Stomach (tissue), 8 donors: ENCODE data around the gene MS4A15. TPM values are rescaled to one million over a fixed set of nuclear protein-coding genes. Genes with fewer than 3 reads are reported as not detected.

Experiments used
- polyA plus RNA-seq, 3 donors: library from polyadenylated mRNA; stranded (reverse); fragments of 200-250 nt; gene quantifications; one replicate each; pipeline ENCODE4 v1.2.3, GENCODE V29; 2013
- total RNA-seq, 5 donors: library from RNA; depleted of rRNA; stranded (reverse); fragments of >200 nt; gene quantifications; one replicate each; pipeline versions ENCODE4 v1.1.0 to v1.2.3, GENCODE V29; 2014 to 2016
- donor health status: healthy with polysubstance abuse.
- donor health status: Bipolar disorder and iron deficiency.
- donor health status: healthy.

The MS4A15 gene
- total and polyA plus RNA-seq, 8 donors, result not detected

Other genes with a start within 250 kb of the MS4A15 start
- gene MS4A13, start 241.5 kb upstream of the MS4A15 start, total RNA-seq, result not detected
- not detected for gene MS4A13, start 241.5 kb upstream of the MS4A15 start, polyA plus RNA-seq
- gene MS4A8, start 57.3 kb upstream of the MS4A15 start, total RNA-seq, result 1 to 10 TPM in 4 of 5 donors, not detected in 1; 2.6 to 8.9 (median 7.5) TPM
- gene MS4A8, start 57.3 kb upstream of the MS4A15 start, polyA plus RNA-seq, result 1 to 10 TPM; 2.3 to 5.7 (median 3.7) TPM
- not detected for gene MS4A18, start 32.1 kb upstream of the MS4A15 start, total RNA-seq
- gene MS4A18, start 32.1 kb upstream of the MS4A15 start, polyA plus RNA-seq, result under 1 TPM in 1 of 3 donors, not detected in 2; 0.19 TPM
- gene MS4A10, start 28.5 kb downstream of the MS4A15 start, total RNA-seq, result under 1 TPM in 1 of 5 donors, not detected in 4; 0.18 TPM
- gene MS4A10, start 28.5 kb downstream of the MS4A15 start, polyA plus RNA-seq, result not detected
- 10 to 100 TPM in 3 of 5 donors, 1 to 10 TPM in 2; 7.0 to 37.9 (median 12.9) TPM for gene CCDC86, start 85.2 kb downstream of the MS4A15 start, total RNA-seq
- gene CCDC86, start 85.2 kb downstream of the MS4A15 start, polyA plus RNA-seq, result 10 to 100 TPM; 15.2 to 18.6 (median 17.1) TPM
- 10 to 100 TPM in 3 of 5 donors, not detected in 2; 11.9 to 67.8 (median 27.7) TPM for gene PTGDR2, start 99.1 kb downstream of the MS4A15 start, total RNA-seq
- gene PTGDR2, start 99.1 kb downstream of the MS4A15 start, polyA plus RNA-seq, result 10 to 100 TPM in 1 of 3 donors, 1 to 10 TPM in 2; 2.1 to 12.7 (median 8.2) TPM
- gene ZP1, start 110.7 kb downstream of the MS4A15 start, total RNA-seq, result under 1 TPM in 1 of 5 donors, not detected in 4; 0.72 TPM
- gene ZP1, start 110.7 kb downstream of the MS4A15 start, polyA plus RNA-seq, result 1 to 10 TPM in 2 of 3 donors, under 1 TPM in 1; 0.43 to 8.6 (median 4.1) TPM
- gene PRPF19, start 149.7 kb downstream of the MS4A15 start, total RNA-seq, result 10 to 100 TPM in 4 of 5 donors, 1 to 10 TPM in 1; 3.5 to 71.9 (median 41.9) TPM
- gene PRPF19, start 149.7 kb downstream of the MS4A15 start, polyA plus RNA-seq, result 10 to 100 TPM; 54.7 to 86.1 (median 67.2) TPM
- 10 to 100 TPM; 27.4 to 97.0 (median 80.8) TPM for gene TMEM109, start 157.3 kb downstream of the MS4A15 start, total RNA-seq
- gene TMEM109, start 157.3 kb downstream of the MS4A15 start, polyA plus RNA-seq, result 100 to 1,000 TPM in 1 of 3 donors, 10 to 100 TPM in 2; 31.2 to 122 (median 50.1) TPM
- gene TMEM132A, start 167.6 kb downstream of the MS4A15 start, total RNA-seq, result 100 to 1,000 TPM in 1 of 5 donors, 10 to 100 TPM in 3, 1 to 10 TPM in 1; 8.4 to 142 (median 29.2) TPM
- gene TMEM132A, start 167.6 kb downstream of the MS4A15 start, polyA plus RNA-seq, result 10 to 100 TPM in 2 of 3 donors, 1 to 10 TPM in 1; 8.4 to 62.9 (median 25.2) TPM
- gene SLC15A3, start 195.3 kb downstream of the MS4A15 start, total RNA-seq, result 10 to 100 TPM in 3 of 5 donors, 1 to 10 TPM in 2; 7.9 to 29.5 (median 13.4) TPM
- 10 to 100 TPM; 25.8 to 33.6 (median 32.2) TPM for gene SLC15A3, start 195.3 kb downstream of the MS4A15 start, polyA plus RNA-seq
- gene CD6, start 214.8 kb downstream of the MS4A15 start, total RNA-seq, result 1 to 10 TPM in 3 of 5 donors, not detected in 2; 1.6 to 2.8 (median 2.3) TPM
- 1 to 10 TPM; 1.1 to 1.2 (median 1.1) TPM for gene CD6, start 214.8 kb downstream of the MS4A15 start, polyA plus RNA-seq